ENCODE measurements around the gene PRDM5. TPM values are rescaled to one million over a fixed set of nuclear protein-coding genes. Genes with fewer than 3 reads are reported as not detected.
"Not testable (repeated sequence)": the region's sequence is repeated elsewhere in the genome, so short reads cannot be mapped to it uniquely, and the experiment has no call there.

PRDM5 gene
- polyA plus RNA-seq, 4 donors: 0.22 to 17.3 (median 1.5) TPM

DNA sequence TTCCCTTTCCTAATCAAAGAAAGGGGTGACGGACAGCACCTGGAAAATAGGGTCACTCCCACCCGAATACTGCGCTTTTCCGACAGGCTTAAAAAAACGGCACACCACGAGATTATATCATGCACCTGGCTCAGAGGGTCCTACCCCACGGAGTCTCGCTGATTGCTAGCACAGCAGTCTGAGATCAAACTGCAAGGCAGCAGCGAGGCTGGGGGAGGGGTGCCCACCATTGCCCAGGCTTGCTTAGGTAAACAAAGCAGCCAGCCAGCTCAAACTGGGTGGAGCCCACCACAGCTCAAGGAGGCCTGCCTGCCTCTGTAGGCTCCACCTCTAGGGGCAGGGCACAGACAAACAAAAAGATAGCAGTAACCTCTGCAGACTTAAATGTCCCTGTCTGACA, 180.9 kb downstream of the PRDM5 start:
- not testable (repeated sequence) for DNase-seq, FAIRE-seq
- 81 to 85% (median 85%) methylated on average over 9 of the region's 9 CpGs for WGBS, 3 donors

DNA sequence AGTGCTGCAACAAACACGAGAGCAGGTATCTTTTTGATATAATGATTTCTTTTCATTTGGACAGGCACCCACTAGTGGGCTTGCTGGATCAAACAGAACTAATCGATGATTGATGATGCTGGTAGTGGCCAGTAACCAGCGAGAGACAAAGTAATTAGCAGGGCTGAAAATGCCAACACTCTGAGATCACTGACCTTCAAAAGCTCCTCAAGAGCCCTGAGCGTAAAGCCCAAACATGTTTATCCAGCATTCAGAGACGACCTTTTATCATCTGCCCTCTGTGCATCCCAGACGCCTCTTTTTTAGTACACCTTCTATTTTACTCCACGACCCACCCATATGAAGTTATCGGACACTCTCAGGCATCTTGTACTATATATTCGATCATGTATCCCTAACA, 186.2 kb downstream of the PRDM5 start:
- no peaks in the 10 kb centered on the region for H3K9me3 ChIP-seq (ENCODE audit: control insufficient read depth in 2 of 2, insufficient read depth in 1 of 2, low read depth in 1 of 2, low read length in 1 of 2)
- no peaks in the 10 kb centered on the region for H3K27me3 ChIP-seq (ENCODE audit: control insufficient read depth in 3 of 3, insufficient read depth in 3 of 3, low read length in 3 of 3)
- no peak for FAIRE-seq
- peaks cover 0 to 5% (median 0%) of the 10 kb centered on the region in 3 donors for H3K36me3 ChIP-seq (ENCODE audit: control insufficient read depth in 3 of 3, insufficient read depth in 2 of 3, low read depth in 1 of 3, low read length in 3 of 3)
- no peak for DNase-seq
- no peak overlapping the region for H3K4me3 ChIP-seq (ENCODE audit: low read depth in 1 of 3, low read length in 3 of 3)
- 87 to 90% (median 89%) methylated on average over 9 of the region's 9 CpGs for WGBS, 3 donors
- no peaks in the 10 kb centered on the region for H3K4me1 ChIP-seq (ENCODE audit: control insufficient read depth in 3 of 3, insufficient read depth in 2 of 3, low read depth in 1 of 3, low read length in 2 of 3)
- no peak overlapping the region for H3K27ac ChIP-seq (ENCODE audit: low read depth in 1 of 3, low read length in 2 of 3)

More for the DNA sequence above, 180.9 kb downstream of the PRDM5 start:
- not testable (repeated sequence) for H3K9me3 ChIP-seq (ENCODE audit: control insufficient read depth in 2 of 2, insufficient read depth in 1 of 2, low read depth in 1 of 2, low read length in 1 of 2); H3K4me1 ChIP-seq (ENCODE audit: control insufficient read depth in 3 of 3, insufficient read depth in 2 of 3, low read depth in 1 of 3, low read length in 2 of 3); H3K27me3 ChIP-seq (ENCODE audit: control insufficient read depth in 3 of 3, insufficient read depth in 3 of 3, low read length in 3 of 3); H3K36me3 ChIP-seq (ENCODE audit: control insufficient read depth in 3 of 3, insufficient read depth in 2 of 3, low read depth in 1 of 3, low read length in 3 of 3); H3K4me3 ChIP-seq (ENCODE audit: low read depth in 1 of 3, low read length in 3 of 3); H3K27ac ChIP-seq (ENCODE audit: low read depth in 1 of 3, low read length in 2 of 3)

DNA sequence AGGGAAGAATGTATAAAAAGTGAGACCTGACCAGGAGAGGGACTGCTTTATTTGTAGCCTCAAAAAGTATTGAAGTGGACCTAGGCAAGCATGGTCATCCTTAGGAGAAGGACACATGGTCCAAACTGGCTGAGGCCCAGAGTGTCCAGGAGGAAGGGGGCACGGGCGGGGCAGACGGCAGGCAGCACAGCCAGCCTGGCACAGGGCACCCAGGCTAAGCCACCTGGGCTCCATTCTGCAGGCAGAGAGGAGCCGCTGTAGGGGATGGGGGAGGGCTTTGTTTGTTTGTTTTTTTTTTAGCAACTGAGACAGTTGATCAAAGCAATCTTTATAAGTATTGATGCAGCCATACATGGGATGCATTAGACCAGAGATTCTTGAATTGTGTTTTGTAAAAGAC, 188.6 kb downstream of the PRDM5 start:
- no peak overlapping the region for H3K4me3 ChIP-seq (ENCODE audit: low read depth in 1 of 3, low read length in 3 of 3)
- FAIRE-seq (no peak), DNase-seq (no peak)
- H3K9me3 ChIP-seq (ENCODE audit: control insufficient read depth in 2 of 2, insufficient read depth in 1 of 2, low read depth in 1 of 2, low read length in 1 of 2): no peaks in the 10 kb centered on the region
- no peak overlapping the region for H3K27ac ChIP-seq (ENCODE audit: low read depth in 1 of 3, low read length in 2 of 3)
- H3K36me3 ChIP-seq (ENCODE audit: control insufficient read depth in 3 of 3, insufficient read depth in 2 of 3, low read depth in 1 of 3, low read length in 3 of 3): peaks cover 0 to 5% (median 0%) of the 10 kb centered on the region in 3 donors
- 78 to 93% (median 90%) methylated on average over 4 of the region's 4 CpGs for WGBS, 3 donors
- H3K4me1 ChIP-seq (ENCODE audit: control insufficient read depth in 3 of 3, insufficient read depth in 2 of 3, low read depth in 1 of 3, low read length in 2 of 3): no peaks in the 10 kb centered on the region
- H3K27me3 ChIP-seq (ENCODE audit: control insufficient read depth in 3 of 3, insufficient read depth in 3 of 3, low read length in 3 of 3): no peaks in the 10 kb centered on the region

DNA sequence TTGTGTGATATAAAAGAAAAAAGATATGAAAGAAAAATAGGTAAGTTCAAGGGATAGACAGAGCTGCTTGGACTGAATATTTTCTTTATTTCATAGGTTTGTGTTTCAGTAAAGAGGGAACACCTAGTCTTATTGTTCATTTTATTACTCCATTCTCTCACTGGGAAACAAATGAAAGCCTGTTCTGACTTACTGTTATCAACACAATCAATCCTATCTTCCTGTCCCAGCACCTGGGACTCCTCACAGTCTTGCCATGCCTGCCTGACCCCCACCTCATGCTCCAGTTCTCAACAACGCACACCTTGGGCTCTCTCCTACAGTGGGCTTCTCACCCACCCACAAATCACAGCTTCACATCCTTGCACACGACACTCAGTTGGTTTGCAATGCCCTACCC, 189.5 kb downstream of the PRDM5 start:
- Histone ChIP-seq H3K4me3 (ENCODE audit: low read depth in 1 of 3, low read length in 3 of 3) (no peak overlapping the region), H3K4me1 (ENCODE audit: control insufficient read depth in 3 of 3, insufficient read depth in 2 of 3, low read depth in 1 of 3, low read length in 2 of 3) (no peaks in the 10 kb centered on the region), H3K27me3 (ENCODE audit: control insufficient read depth in 3 of 3, insufficient read depth in 3 of 3, low read length in 3 of 3) (no peaks in the 10 kb centered on the region), H3K9me3 (ENCODE audit: control insufficient read depth in 2 of 2, insufficient read depth in 1 of 2, low read depth in 1 of 2, low read length in 1 of 2) (no peaks in the 10 kb centered on the region), H3K36me3 (ENCODE audit: control insufficient read depth in 3 of 3, insufficient read depth in 2 of 3, low read depth in 1 of 3, low read length in 3 of 3) (peaks cover 0 to 5% (median 0%) of the 10 kb centered on the region in 3 donors), H3K27ac (ENCODE audit: low read depth in 1 of 3, low read length in 2 of 3) (no peak overlapping the region)
- DNase-seq (no peak), FAIRE-seq (no peak)
- 61 to 77% (median 67%) methylated on average over 2 of the region's 2 CpGs for WGBS, 3 donors

DNA sequence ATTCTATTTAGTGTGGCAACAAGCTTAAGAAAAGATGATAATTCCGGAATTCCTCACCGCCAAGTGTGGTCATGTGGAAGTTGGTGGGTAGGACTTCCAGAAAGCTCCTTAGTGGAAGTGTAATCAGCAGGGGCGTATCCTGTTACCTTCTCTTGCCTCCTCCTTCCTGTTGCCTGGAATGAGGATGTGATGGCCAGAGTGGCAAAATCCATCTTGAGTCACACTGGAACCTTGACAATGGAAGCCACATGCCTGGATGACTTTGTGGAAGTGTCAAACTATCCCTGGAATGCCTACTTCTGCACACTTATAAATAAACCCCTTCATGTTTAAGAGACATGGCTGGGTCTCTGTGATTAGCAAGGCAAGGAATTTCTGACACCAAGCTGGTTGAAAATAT, 191.0 kb downstream of the PRDM5 start:
- Histone ChIP-seq H3K27ac (ENCODE audit: low read depth in 1 of 3, low read length in 2 of 3) (no peak overlapping the region), H3K4me1 (ENCODE audit: control insufficient read depth in 3 of 3, insufficient read depth in 2 of 3, low read depth in 1 of 3, low read length in 2 of 3) (no peaks in the 10 kb centered on the region), H3K9me3 (ENCODE audit: control insufficient read depth in 2 of 2, insufficient read depth in 1 of 2, low read depth in 1 of 2, low read length in 1 of 2) (no peaks in the 10 kb centered on the region), H3K27me3 (ENCODE audit: control insufficient read depth in 3 of 3, insufficient read depth in 3 of 3, low read length in 3 of 3) (no peaks in the 10 kb centered on the region), H3K4me3 (ENCODE audit: low read depth in 1 of 3, low read length in 3 of 3) (no peak overlapping the region), H3K36me3 (ENCODE audit: control insufficient read depth in 3 of 3, insufficient read depth in 2 of 3, low read depth in 1 of 3, low read length in 3 of 3) (peaks cover 0 to 5% (median 0%) of the 10 kb centered on the region in 3 donors)
- no peak for DNase-seq
- WGBS, 3 donors: 91 to 93% (median 92%) methylated on average over 3 of the region's 3 CpGs
- no peak for FAIRE-seq

DNA sequence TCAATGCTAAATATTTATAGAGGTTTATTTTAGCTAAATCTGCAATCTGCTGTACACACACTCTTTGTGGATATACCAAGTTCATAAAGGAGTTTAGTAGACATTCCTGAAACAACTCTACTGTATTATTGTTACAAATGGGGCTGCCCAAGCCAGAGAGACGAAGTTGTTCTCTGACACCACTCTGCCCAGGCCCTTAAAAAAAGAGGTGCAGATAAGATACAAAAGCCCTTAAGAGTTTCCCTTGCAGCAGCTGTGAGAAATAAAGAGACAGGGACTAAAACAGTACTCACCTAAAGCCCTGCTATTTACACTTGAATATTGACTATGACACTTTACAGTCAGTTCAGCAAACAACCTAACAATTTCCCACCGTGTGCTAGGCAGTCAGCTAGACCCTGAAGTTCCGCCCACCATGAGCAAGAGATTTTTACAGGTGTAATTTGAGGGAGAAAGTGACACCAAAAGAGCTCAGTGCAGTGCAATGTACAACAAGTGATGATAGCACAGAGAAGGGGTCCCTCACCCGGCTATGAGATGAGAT, 191.7 kb downstream of the PRDM5 start:
- no peak for FAIRE-seq

GRCh38 chr4:120728892-120729675, 193.4 kb downstream of the PRDM5 start:
- no peak for FAIRE-seq
- Histone ChIP-seq H3K36me3 (ENCODE audit: control insufficient read depth in 3 of 3, insufficient read depth in 2 of 3, low read depth in 1 of 3, low read length in 3 of 3) (peaks cover 0 to 5% (median 0%) of the 10 kb centered on the region in 3 donors), H3K4me3 (ENCODE audit: low read depth in 1 of 3, low read length in 3 of 3) (no peak overlapping the region), H3K4me1 (ENCODE audit: control insufficient read depth in 3 of 3, insufficient read depth in 2 of 3, low read depth in 1 of 3, low read length in 2 of 3) (no peaks in the 10 kb centered on the region), H3K27ac (ENCODE audit: low read depth in 1 of 3, low read length in 2 of 3) (no peak overlapping the region), H3K27me3 (ENCODE audit: control insufficient read depth in 3 of 3, insufficient read depth in 3 of 3, low read length in 3 of 3) (no peaks in the 10 kb centered on the region), H3K9me3 (ENCODE audit: control insufficient read depth in 2 of 2, insufficient read depth in 1 of 2, low read depth in 1 of 2, low read length in 1 of 2) (no peaks in the 10 kb centered on the region)
- DNase-seq: no peak
- WGBS, 3 donors: 77 to 88% (median 80%) methylated on average over 4 of the region's 4 CpGs

More for the DNA sequence above, 191.7 kb downstream of the PRDM5 start:
- no peaks in the 10 kb centered on the region for H3K27me3 ChIP-seq (ENCODE audit: control insufficient read depth in 3 of 3, insufficient read depth in 3 of 3, low read length in 3 of 3)
- no peaks in the 10 kb centered on the region for H3K4me1 ChIP-seq (ENCODE audit: control insufficient read depth in 3 of 3, insufficient read depth in 2 of 3, low read depth in 1 of 3, low read length in 2 of 3)
- no peak for DNase-seq
- no peak overlapping the region for H3K4me3 ChIP-seq (ENCODE audit: low read depth in 1 of 3, low read length in 3 of 3)
- WGBS, 3 donors: 74 to 78% (median 77%) methylated on average over 4 of the region's 4 CpGs
- peaks cover 0 to 5% (median 0%) of the 10 kb centered on the region in 3 donors for H3K36me3 ChIP-seq (ENCODE audit: control insufficient read depth in 3 of 3, insufficient read depth in 2 of 3, low read depth in 1 of 3, low read length in 3 of 3)
- H3K27ac ChIP-seq (ENCODE audit: low read depth in 1 of 3, low read length in 2 of 3): no peak overlapping the region
- H3K9me3 ChIP-seq (ENCODE audit: control insufficient read depth in 2 of 2, insufficient read depth in 1 of 2, low read depth in 1 of 2, low read length in 1 of 2): no peaks in the 10 kb centered on the region

DNA sequence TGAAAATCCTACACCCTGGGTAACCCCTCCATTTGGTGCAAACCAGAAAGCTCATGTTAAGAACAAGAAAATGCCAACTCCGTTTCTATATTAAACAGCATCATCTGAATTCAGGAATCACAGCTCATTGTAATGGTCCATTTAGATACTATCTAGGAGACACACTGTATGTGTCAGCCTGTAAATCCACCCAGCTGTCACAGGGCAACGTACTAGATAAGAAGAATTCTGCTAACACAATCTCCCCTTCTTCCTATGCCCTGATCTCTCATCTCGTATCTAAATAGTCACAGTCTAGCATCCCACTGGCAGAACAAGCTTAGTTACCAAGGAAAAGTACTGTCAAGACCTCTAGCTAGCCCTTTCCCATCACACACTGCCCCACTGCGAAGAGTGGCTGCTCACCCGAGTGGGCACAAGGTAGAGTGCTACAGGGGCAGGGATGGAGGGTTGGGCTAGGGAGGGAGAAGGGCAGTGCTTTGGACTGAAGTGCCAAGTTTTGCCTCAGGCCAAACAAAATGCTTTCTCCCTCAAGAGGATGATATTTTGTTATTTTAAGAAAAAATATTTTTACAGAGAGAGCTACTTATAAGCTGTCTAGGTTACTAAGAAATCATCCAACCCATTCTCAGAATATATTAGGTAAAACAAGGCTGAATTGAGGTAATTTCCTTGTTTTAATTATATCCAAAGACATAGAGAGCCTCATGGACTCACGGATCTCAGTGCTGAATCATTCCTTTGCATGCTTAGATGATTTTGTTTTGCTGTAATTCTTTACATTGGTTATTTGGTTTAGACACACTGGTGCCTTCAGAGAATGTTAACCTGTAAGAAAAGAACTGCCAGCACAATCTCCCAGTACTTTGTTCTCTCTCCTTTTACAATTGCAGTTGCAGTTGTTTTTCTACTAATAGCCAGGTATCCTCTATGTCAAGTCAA, 196.6 kb downstream of the PRDM5 start:
- WGBS, 3 donors: 72 to 85% (median 81%) methylated on average over 6 of the region's 6 CpGs

More for the DNA sequence above, 196.6 kb downstream of the PRDM5 start:
- no peak overlapping the region for H3K4me3 ChIP-seq (ENCODE audit: low read depth in 1 of 3, low read length in 3 of 3)
- no peak for DNase-seq
- no peaks in the 10 kb centered on the region for H3K9me3 ChIP-seq (ENCODE audit: control insufficient read depth in 2 of 2, insufficient read depth in 1 of 2, low read depth in 1 of 2, low read length in 1 of 2)
- H3K27ac ChIP-seq (ENCODE audit: low read depth in 1 of 3, low read length in 2 of 3): no peak overlapping the region
- H3K4me1 ChIP-seq (ENCODE audit: control insufficient read depth in 3 of 3, insufficient read depth in 2 of 3, low read depth in 1 of 3, low read length in 2 of 3): no peaks in the 10 kb centered on the region
- peaks cover 0 to 3% (median 0%) of the 10 kb centered on the region in 3 donors for H3K36me3 ChIP-seq (ENCODE audit: control insufficient read depth in 3 of 3, insufficient read depth in 2 of 3, low read depth in 1 of 3, low read length in 3 of 3)
- no peak for FAIRE-seq
- no peaks in the 10 kb centered on the region for H3K27me3 ChIP-seq (ENCODE audit: control insufficient read depth in 3 of 3, insufficient read depth in 3 of 3, low read length in 3 of 3)

Measured in small intestine (tissue), 7 donors.